GM19043 (cell line): ENCODE measurements around the gene PROZ.
"Not testable (repeated sequence)": the region's sequence is repeated elsewhere in the genome, so short reads cannot be mapped to it uniquely, and the experiment has no call there.

Experiments used
- ATAC-seq: cut with Tn5 transposase; IDR thresholded peaks from one replicate; pipeline ENCODE4 v1.9.1; 2021; ENCODE audit warnings: low read depth; ENCODE audit not compliant: unreplicated experiment

PROZ gene

GRCh38 chr13:113153810-113154748 lies 4.4 kb upstream of the PROZ start:
- ATAC-seq, result no peak

- no peak for ATAC-seq
These were observed 3.2 kb upstream of the PROZ start for GRCh38 chr13:113155201-113155600.

- ATAC-seq, result no peak
These were observed 2.3 kb upstream of the PROZ start for GRCh38 chr13:113155982-113156655.

GRCh38 chr13:113157206-113157928 lies 1.1 kb upstream of the PROZ start:
- no peak for ATAC-seq

GRCh38 chr13:113158946-113159345 lies 498 bp downstream of the PROZ start:
- no peak for ATAC-seq

GRCh38 chr13:113159701-113160100 lies 1.3 kb downstream of the PROZ start:
- no peak for ATAC-seq

- no peak for ATAC-seq
These were observed 2.5 kb downstream of the PROZ start for GRCh38 chr13:113160983-113161382.

GRCh38 chr13:113161433-113161832 lies 3.0 kb downstream of the PROZ start:
- no peak for ATAC-seq

GRCh38 chr13:113161975-113162374 lies 3.5 kb downstream of the PROZ start:
- ATAC-seq, result not testable (repeated sequence)

- ATAC-seq, result no peak
These were observed 4.6 kb downstream of the PROZ start for GRCh38 chr13:113162783-113163685.

- no peak for ATAC-seq
These were observed 6.0 kb downstream of the PROZ start for GRCh38 chr13:113164492-113164891.

- ATAC-seq, result no peak
These were observed 7.8 kb downstream of the PROZ start for GRCh38 chr13:113166266-113166665.

- ATAC-seq, result no peak
These were observed 8.2 kb downstream of the PROZ start for GRCh38 chr13:113166681-113167080.

- no peak for ATAC-seq
These were observed 8.7 kb downstream of the PROZ start for GRCh38 chr13:113167155-113167554.

GRCh38 chr13:113167575-113167974 lies 9.1 kb downstream of the PROZ start:
- no peak for ATAC-seq

GRCh38 chr13:113168211-113168610 lies 9.8 kb downstream of the PROZ start:
- ATAC-seq, result no peak

GRCh38 chr13:113169277-113170272 lies 11.1 kb downstream of the PROZ start:
- no peak for ATAC-seq

- ATAC-seq, result no peak
These were observed 12.1 kb downstream of the PROZ start for GRCh38 chr13:113170511-113170910.
